ENCODE measurements around the gene TMEM91. TPM values are rescaled to one million over a fixed set of nuclear protein-coding genes. Genes with fewer than 3 reads are reported as not detected.

Gene TMEM91
- total and polyA plus RNA-seq, 2 of the 8 experiments (the other 6 are each of a cell fraction or from before 2014, with no cell fraction given): 5.3 to 7.4 TPM

DNA sequence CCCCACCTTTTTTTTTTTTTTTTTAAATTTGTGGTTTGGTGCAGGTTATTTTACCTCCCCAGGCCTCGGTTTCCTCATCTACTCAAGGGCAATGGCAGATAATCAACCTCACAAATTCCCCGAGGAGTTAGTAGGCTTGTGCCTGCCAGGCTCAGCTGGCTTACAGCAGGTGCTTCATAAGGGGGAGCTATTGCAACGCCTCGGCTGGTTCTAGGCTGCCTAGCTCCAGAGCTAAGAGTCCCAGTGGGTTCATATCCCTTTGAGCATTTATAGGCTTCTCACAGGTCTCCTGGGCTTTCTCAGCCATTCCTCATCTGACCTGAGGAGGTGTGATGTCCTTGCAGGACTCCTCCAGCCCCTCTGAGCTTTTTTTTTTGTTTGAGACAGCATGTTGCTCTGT is 31.9 kb downstream of the TMEM91 start:
- Histone ChIP-seq H2BK5ac (ENCODE audit: low read depth, low read length) (no peak overlapping the region), H3K4me2 (ENCODE audit: insufficient read depth in 1 of 2, low read depth in 2 of 2, low read length in 2 of 2) (no peak overlapping the region), H3K79me2 (ENCODE audit: control insufficient read depth in 1 of 2, insufficient read depth in 2 of 2, low read length in 2 of 2) (no peaks in the 10 kb centered on the region), H2BK12ac (ENCODE audit: low read depth, low read length) (no peak overlapping the region), H3K9me3 (ENCODE audit: insufficient read depth in 2 of 2, low read depth in 1 of 2, low read length in 1 of 2) (no peaks in the 10 kb centered on the region), H3K9ac (replicated peaks in 1 of 4; ENCODE audit: extremely low read depth in 1 of 4, low read depth in 3 of 4, low read length in 3 of 4) (no peak overlapping the region), H3K23ac (ENCODE audit: insufficient read length) (no peak overlapping the region), H3K36me3 (ENCODE audit: control insufficient read depth in 2 of 4, insufficient read depth in 4 of 4, low read length in 3 of 4) (peaks cover 0 to 5% (median 2%) of the 10 kb centered on the region in 4 experiments; a peak in 4 of 8 replicates), H3K4ac (replicated peaks; ENCODE audit: insufficient read length, low read depth, low read length) (no peak overlapping the region), H3K14ac (ENCODE audit: insufficient read length) (no peak overlapping the region), H3K79me1 (ENCODE audit: low read depth, low read length) (no peaks in the 10 kb centered on the region), H4K91ac (replicated peaks; ENCODE audit: insufficient read length, low read length) (no peak overlapping the region), H4K5ac (ENCODE audit: insufficient read length, low read depth, low read length) (no peak overlapping the region), H3K18ac (ENCODE audit: extremely low read depth, low read length) (no peak overlapping the region), H3K4me1 (replicated peaks in 1 of 4; ENCODE audit: control insufficient read depth in 3 of 4, insufficient read depth in 4 of 4, low read length in 3 of 4) (peaks cover 0 to 5% (median 1%) of the 10 kb centered on the region in 4 experiments; a peak in 5 of 7 replicates), H2AK5ac (ENCODE audit: low read depth, low read length) (no peak overlapping the region), H2BK120ac (replicated peaks; ENCODE audit: low read depth, low read length) (no peak overlapping the region), H2AFZ (ENCODE audit: low read length) (no peak overlapping the region), H3K27ac (ENCODE audit: low read depth, low read length) (no peak overlapping the region), H4K20me1 (replicated peaks in 1 of 2; ENCODE audit: control insufficient read depth in 1 of 2, insufficient read depth in 2 of 2, low read length in 2 of 2) (peaks cover 0 to 5% of the 10 kb centered on the region in 2 experiments), H2BK15ac (ENCODE audit: low read length) (no peak overlapping the region), H3K4me3 (ENCODE audit: extremely low read depth in 1 of 4, insufficient read depth in 2 of 4, low read depth in 3 of 4, low read length in 4 of 4) (no peak overlapping the region), H3K23me2 (ENCODE audit: low read depth, low read length) (no peaks in the 10 kb centered on the region), H4K8ac (ENCODE audit: extremely low read depth, insufficient read depth, low read length) (no peak overlapping the region), H2BK20ac (ENCODE audit: low read length) (no peak overlapping the region), H3K56ac (replicated peaks; ENCODE audit: insufficient read length, low read depth, low read length) (no peak overlapping the region), H3K27me3 (replicated peaks in 1 of 4; ENCODE audit: control insufficient read depth in 3 of 4, extremely low read depth in 1 of 4, insufficient read depth in 3 of 4, low read length in 3 of 4) (no peaks in the 10 kb centered on the region)
- no peak for DNase-seq (ENCODE audit: low read depth in 1 of 2, low spot score in 2 of 2)
- FAIRE-seq: no peak
- POLR2A ChIA-PET (ENCODE audit: partially characterized antibody): interaction anchor here (0.6 to 3.3 kb wide), 10 partner anchors 8 to 113 kb away, joined by 3 to 13 read pairs (median 4); partner anchors contain the start of genes B3GNT8 and DMAC2
- CTCF ChIA-PET (ENCODE audit: partially characterized antibody): interaction anchor here (0.6 to 4.9 kb wide), 12 partner anchors 9 to 162 kb away, joined by 3 to 34 read pairs (median 4); partner anchors contain the start of gene B3GNT8
- 84% methylated on average over 4 of the region's 4 CpGs; no CpG with 5 or more reads in 1 of the 2 experiments for WGBS, 2 experiments (ENCODE audit: extremely low coverage in 1 of 2, insufficient coverage in 1 of 2, insufficient read length in 1 of 2, insufficient replicate concordance in 2 of 2, low coverage in 1 of 2, low lambda C conversion rate in 2 of 2, missing lambda C conversion rate in 1 of 2)
- TF ChIP-seq CBX5 (IDR thresholded peaks at IDR 0.05; ENCODE audit: low read depth, low read length) (no peak), RAD21 (IDR thresholded peaks at IDR 0.05 in 1 of 2, conservative IDR thresholded peaks at IDR 0.05 in 1 of 2; ENCODE audit: low read depth in 2 of 2, low read length in 2 of 2) (peak; percentile 13 to 47; a peak in 2 of 4 replicates), POU5F1 (IDR thresholded peaks at IDR 0.05; ENCODE audit: low read depth, low read length) (no peak), CTCF (IDR thresholded peaks at IDR 0.05; ENCODE audit: control extremely low read depth in 1 of 3, insufficient read depth in 1 of 3, low read depth in 1 of 3, low read length in 3 of 3) (peak in 2 of 3 experiments; percentile 16 to 49; a peak in 2 of 4 replicates), KDM1A (IDR thresholded peaks at IDR 0.05; ENCODE audit: borderline replicate concordance, low read length) (no peak)
- TF ChIP-seq, protein P1, sequence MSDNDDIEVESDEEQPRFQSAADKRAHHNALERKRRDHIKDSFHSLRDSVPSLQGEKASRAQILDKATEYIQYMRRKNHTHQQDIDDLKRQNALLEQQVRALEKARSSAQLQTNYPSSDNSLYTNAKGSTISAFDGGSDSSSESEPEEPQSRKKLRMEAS (IDR thresholded peaks at IDR 0.05): no peak

All from H1 (cell line).